Erythroblast (primary cell): ENCODE measurements around the gene PON1.

ENCODE experiments used
- DNase-seq, 2 experiments: peaks; one replicate each; lab custom pipeline; 2025; lab: John Stamatoyannopoulos, UW
- GATA1 ChIP-seq: IDR thresholded peaks from 2 replicates; pipeline ENCODE4 v1.6.1; 2011; ENCODE audit warnings: low read depth, mild to moderate bottlenecking, control low read depth, low read length, moderate library complexity
- POLR2A ChIP-seq: IDR thresholded peaks from 2 replicates; pipeline ENCODE4 v1.6.1; 2011; ENCODE audit warnings: mild to moderate bottlenecking, low read length

PON1 gene

GRCh38 chr7:95297041-95297440 lies 27.3 kb downstream of the PON1 start:
- DNase-seq, result no peak
- no peak for TF ChIP-seq GATA1
- TF ChIP-seq POLR2A, result no peak

GRCh38 chr7:95296456-95296855 lies 27.9 kb downstream of the PON1 start:
- DNase-seq, result no peak
- no peak for TF ChIP-seq POLR2A
- no peak for TF ChIP-seq GATA1

- no peak for TF ChIP-seq POLR2A
- no peak for TF ChIP-seq GATA1
- DNase-seq, result no peak
Measured at GRCh38 chr7:95295397-95295796, 28.9 kb downstream of the PON1 start.

- DNase-seq, result no peak
- TF ChIP-seq GATA1 (no peak), POLR2A (no peak)
Measured at GRCh38 chr7:95290166-95290830, 34.0 kb downstream of the PON1 start.

- DNase-seq, result no peak
- TF ChIP-seq POLR2A, result no peak
Measured at GRCh38 chr7:95286096-95286495, 38.2 kb downstream of the PON1 start.

GRCh38 chr7:95279417-95279816 lies 44.9 kb downstream of the PON1 start:
- DNase-seq, result no peak
- TF ChIP-seq GATA1, result no peak
- TF ChIP-seq POLR2A, result no peak

- no peak for DNase-seq
- TF ChIP-seq GATA1 (no peak), POLR2A (no peak)
Measured at GRCh38 chr7:95276114-95276513, 48.2 kb downstream of the PON1 start.

GRCh38 chr7:95269640-95270039 lies 54.7 kb downstream of the PON1 start:
- TF ChIP-seq GATA1 (no peak), POLR2A (no peak)
- DNase-seq, result no peak

GRCh38 chr7:95267754-95268153 lies 56.6 kb downstream of the PON1 start:
- no peak for DNase-seq
- TF ChIP-seq GATA1, result no peak

- no peak for DNase-seq
- TF ChIP-seq POLR2A (no peak), GATA1 (no peak)
Measured at GRCh38 chr7:95265634-95266033, 58.7 kb downstream of the PON1 start.

- no peak for TF ChIP-seq POLR2A
- TF ChIP-seq GATA1, result no peak
- no peak for DNase-seq
Measured at GRCh38 chr7:95264363-95264891, 59.9 kb downstream of the PON1 start.

GRCh38 chr7:95263785-95264362 lies 60.5 kb downstream of the PON1 start:
- DNase-seq, result no peak
- TF ChIP-seq POLR2A (no peak), GATA1 (no peak)

- no peak for TF ChIP-seq POLR2A
- TF ChIP-seq GATA1, result no peak
- DNase-seq, result no peak
Measured at GRCh38 chr7:95262875-95263274, 61.5 kb downstream of the PON1 start.

GRCh38 chr7:95261895-95262415 lies 62.4 kb downstream of the PON1 start:
- no peak for TF ChIP-seq POLR2A
- no peak for TF ChIP-seq GATA1
- no peak for DNase-seq

GRCh38 chr7:95255691-95256090 lies 68.6 kb downstream of the PON1 start:
- no peak for DNase-seq
- TF ChIP-seq POLR2A, result no peak
- no peak for TF ChIP-seq GATA1
